H9 (cell line): ENCODE measurements around the gene NINJ1. TPM values are rescaled to one million over a fixed set of nuclear protein-coding genes. Genes with fewer than 3 reads are reported as not detected.

Source experiments
- DNase-seq: peaks from one replicate; pipeline ENCODE4 v3.0.0-alpha.2; 2017
- H2AFZ ChIP-seq: one replicate; pipeline ENCODE4 v1.6.1; 2013; ENCODE audit warnings: mild to moderate bottlenecking, low read length, control low read depth, moderate library complexity
- H2AK5ac ChIP-seq: 2 replicates; pipeline ENCODE4 v1.6.1; 2013; ENCODE audit warnings: low read length, control low read depth, mixed read lengths; ENCODE audit not compliant: insufficient read length
- H2BK120ac ChIP-seq: one replicate; pipeline ENCODE4 v1.6.1; 2013; ENCODE audit warnings: low read depth, mild to moderate bottlenecking, low read length, control low read depth, inconsistent platforms; ENCODE audit not compliant: poor library complexity, severe bottlenecking
- H2BK12ac ChIP-seq: 2 replicates; pipeline ENCODE4 v1.6.1; 2013; ENCODE audit warnings: low read length, control low read depth, mixed read lengths, low read depth; ENCODE audit not compliant: insufficient read length
- H2BK15ac ChIP-seq: 2 replicates; pipeline ENCODE4 v1.6.1; 2013; ENCODE audit warnings: low read depth, low read length, control low read depth
- H2BK20ac ChIP-seq: one replicate; pipeline ENCODE4 v1.6.1; 2013; ENCODE audit warnings: low read depth, mild to moderate bottlenecking, low read length, control low read depth, inconsistent platforms; ENCODE audit not compliant: poor library complexity, severe bottlenecking
- H2BK5ac ChIP-seq: 2 replicates; pipeline ENCODE4 v1.6.1; 2013; ENCODE audit warnings: low read length, control low read depth, mixed read lengths; ENCODE audit not compliant: insufficient read length
- H3K14ac ChIP-seq: 2 replicates; pipeline ENCODE4 v1.6.1; 2013; ENCODE audit warnings: low read length, control low read depth; ENCODE audit not compliant: insufficient read depth
- H3K18ac ChIP-seq: 2 replicates; pipeline ENCODE4 v1.6.1; 2013; ENCODE audit warnings: low read depth, mild to moderate bottlenecking, mixed read lengths, low read length, control low read depth; ENCODE audit not compliant: insufficient read length
- H3K23ac ChIP-seq: 2 replicates; pipeline ENCODE4 v1.6.1; 2013; ENCODE audit warnings: low read length, control low read depth, mixed read lengths, low read depth; ENCODE audit not compliant: insufficient read length
- H3K23me2 ChIP-seq: 2 replicates; pipeline ENCODE4 v1.6.1; 2013; ENCODE audit warnings: low read depth, mild to moderate bottlenecking, mixed read lengths, low read length, control low read depth; ENCODE audit not compliant: insufficient read length, poor library complexity, severe bottlenecking
- H3K27ac ChIP-seq: 2 replicates; pipeline ENCODE4 v1.5.1; 2013; ENCODE audit warnings: low read length, control low read depth, mixed read lengths, low read depth; ENCODE audit not compliant: insufficient read length
- H3K27me3 ChIP-seq: 2 replicates; pipeline ENCODE4 v1.6.1; 2013; ENCODE audit warnings: low read length, control low read depth, inconsistent platforms; ENCODE audit not compliant: insufficient read depth
- H3K4ac ChIP-seq: 2 replicates; pipeline ENCODE4 v1.6.1; 2013; ENCODE audit warnings: low read depth, mild to moderate bottlenecking, control low read depth, inconsistent platforms, low read length, moderate library complexity
- H3K4me1 ChIP-seq: 2 replicates; pipeline ENCODE4 v1.6.1; 2013; ENCODE audit warnings: low read length, control low read depth, inconsistent platforms; ENCODE audit not compliant: insufficient read depth
- H3K4me2 ChIP-seq: 2 replicates; pipeline ENCODE4 v1.6.1; 2013; ENCODE audit warnings: low read length, control low read depth, mixed read lengths; ENCODE audit not compliant: insufficient read length, insufficient read depth
- H3K56ac ChIP-seq: 2 replicates; pipeline ENCODE4 v1.6.1; 2013; ENCODE audit warnings: low read depth, mild to moderate bottlenecking, mixed read lengths, low read length, control low read depth; ENCODE audit not compliant: insufficient read length
- H3K79me1 ChIP-seq: 2 replicates; pipeline ENCODE4 v1.6.1; 2013; ENCODE audit warnings: low read depth, mild to moderate bottlenecking, moderate library complexity, low read length, control low read depth, inconsistent platforms; ENCODE audit not compliant: insufficient read depth, poor library complexity, severe bottlenecking
- H3K79me2 ChIP-seq: 2 replicates; pipeline ENCODE4 v1.6.1; 2013; ENCODE audit warnings: low read length, control low read depth, inconsistent platforms; ENCODE audit not compliant: insufficient read depth
- H3K9ac ChIP-seq: 2 replicates; pipeline ENCODE4 v1.6.1; 2013; ENCODE audit warnings: low read length, control low read depth, mixed read lengths; ENCODE audit not compliant: insufficient read length; ENCODE audit errors: extremely low read depth
- H3K9me3 ChIP-seq: one replicate; pipeline ENCODE4 v1.6.1; 2013; ENCODE audit warnings: low read depth, low read length, inconsistent platforms; ENCODE audit not compliant: control insufficient read depth
- H3T11ph ChIP-seq: one replicate; pipeline ENCODE4 v1.6.1; 2013; ENCODE audit warnings: mild to moderate bottlenecking, low read length, control low read depth, inconsistent platforms
- H4K20me1 ChIP-seq: one replicate; pipeline ENCODE4 v1.6.1; 2013; ENCODE audit not compliant: control insufficient read depth, insufficient read length, insufficient read depth
- H4K5ac ChIP-seq: 2 replicates; pipeline ENCODE4 v1.6.1; 2013; ENCODE audit warnings: low read depth, mild to moderate bottlenecking, mixed read lengths, low read length, control low read depth; ENCODE audit not compliant: insufficient read length
- H4K8ac ChIP-seq: replicated peaks from 2 replicates; pipeline ENCODE4 v1.6.1; 2013; ENCODE audit warnings: low read length, control low read depth, mixed read lengths, low read depth; ENCODE audit not compliant: insufficient read length
- H4K91ac ChIP-seq: 2 replicates; pipeline ENCODE4 v1.6.1; 2013; ENCODE audit warnings: low read depth, mild to moderate bottlenecking, moderate library complexity, mixed read lengths, low read length, control low read depth; ENCODE audit not compliant: insufficient read length
- H3K27ac Mint-ChIP-seq, 3 experiments: 2 replicates in 2 of 3; 3 replicates in 1 of 3; pipeline ENCODE4 v1.8.0; 2020 to 2021; ENCODE audit warnings: mixed read lengths in 3 of 3, mild to moderate bottlenecking in 1 of 3, moderate library complexity in 1 of 3
- H3K27me3 Mint-ChIP-seq: 2 replicates; pipeline ENCODE4 v1.8.0; 2021; ENCODE audit warnings: low read depth, mild to moderate bottlenecking, moderate library complexity, mixed read lengths
- H3K36me3 Mint-ChIP-seq, 3 experiments: 2 replicates in 2 of 3; 3 replicates in 1 of 3; pipeline ENCODE4 v1.8.0; 2020 to 2021; ENCODE audit warnings: low read depth in 3 of 3, mixed read lengths in 3 of 3; ENCODE audit not compliant: insufficient read depth in 1 of 3
- H3K4me1 Mint-ChIP-seq, 2 experiments: 2 replicates each; pipeline ENCODE4 v1.8.0; 2020; ENCODE audit warnings: mixed read lengths in 2 of 2
- H3K4me3 Mint-ChIP-seq, 2 experiments: 2 replicates in 1 of 2; 3 replicates in 1 of 2; pipeline ENCODE4 v1.8.0; 2020 to 2021; ENCODE audit warnings: mild to moderate bottlenecking in 2 of 2, mixed read lengths in 2 of 2, moderate library complexity in 1 of 2
- H3K9me3 Mint-ChIP-seq, 2 experiments: 2 replicates in 1 of 2; 3 replicates in 1 of 2; pipeline ENCODE4 v1.8.0; 2020; ENCODE audit warnings: mild to moderate bottlenecking in 2 of 2, mixed read lengths in 2 of 2, moderate library complexity in 1 of 2
- WGBS: extraction: QIAGEN DNeasy Blood & Tissue Kit; methylation state at CpG from one replicate; pipeline ENCODE4 v1.1.7; 2013; ENCODE audit warnings: missing lambda C conversion rate, low lambda C conversion rate, mixed read lengths; ENCODE audit not compliant: insufficient read length; ENCODE audit errors: extremely low coverage; 5-methylcytosine and 5-hydroxymethylcytosine counted together
- total RNA-seq: library from RNA; stranded (reverse); gene quantifications from 2 replicates; pipeline ENCODE4 v1.2.1, GENCODE V29; 2021
- TF ChIP-seq, protein P1 (sequence below): fragments of 200-600 bp; sonication (generic); conservative IDR thresholded peaks from 3 replicates; pipeline ENCODE4 v1.8.0; 2021; ENCODE audit warnings: antibody characterized with exemption, mild to moderate bottlenecking

Gene NINJ1
- total RNA-seq, 1 experiment from 2014 or later: 28.9 TPM

GRCh38 chr9:93119703-93119952, 14.4 kb downstream of the NINJ1 start:
- no peak overlapping the region for H4K5ac ChIP-seq
- H3K9me3 Mint-ChIP-seq: no peaks in the 10 kb centered on the region

More at GRCh38 chr9:93119703-93119952, 14.4 kb downstream of the NINJ1 start:
- no peaks in the 10 kb centered on the region for H3K9me3 ChIP-seq
- H2AFZ ChIP-seq: no peak overlapping the region
- no peak overlapping the region for H2BK5ac ChIP-seq
- no peak overlapping the region for H3T11ph ChIP-seq
- no peak overlapping the region for H2BK20ac ChIP-seq
- no peak overlapping the region for H3K18ac ChIP-seq
- Mint-ChIP-seq H3K27me3 (no peaks in the 10 kb centered on the region; the same call in 1 of the 2 replicates), H3K27ac (no peak overlapping the region; a peak in 1 of 7 replicates), H3K4me1 (peaks cover 12 to 23% of the 10 kb centered on the region in 2 experiments), H3K36me3 (peaks cover 0 to 10% (median 7%) of the 10 kb centered on the region in 3 experiments; a peak in 5 of 7 replicates), H3K4me3 (no peak overlapping the region)
- H3K79me1 ChIP-seq: no peaks in the 10 kb centered on the region
- no peak for DNase-seq
- no peak overlapping the region for H4K91ac ChIP-seq
- H3K79me2 ChIP-seq: no peaks in the 10 kb centered on the region
- no CpG with 5 or more reads among the region's 5 CpGs for WGBS
- TF ChIP-seq, protein P1, sequence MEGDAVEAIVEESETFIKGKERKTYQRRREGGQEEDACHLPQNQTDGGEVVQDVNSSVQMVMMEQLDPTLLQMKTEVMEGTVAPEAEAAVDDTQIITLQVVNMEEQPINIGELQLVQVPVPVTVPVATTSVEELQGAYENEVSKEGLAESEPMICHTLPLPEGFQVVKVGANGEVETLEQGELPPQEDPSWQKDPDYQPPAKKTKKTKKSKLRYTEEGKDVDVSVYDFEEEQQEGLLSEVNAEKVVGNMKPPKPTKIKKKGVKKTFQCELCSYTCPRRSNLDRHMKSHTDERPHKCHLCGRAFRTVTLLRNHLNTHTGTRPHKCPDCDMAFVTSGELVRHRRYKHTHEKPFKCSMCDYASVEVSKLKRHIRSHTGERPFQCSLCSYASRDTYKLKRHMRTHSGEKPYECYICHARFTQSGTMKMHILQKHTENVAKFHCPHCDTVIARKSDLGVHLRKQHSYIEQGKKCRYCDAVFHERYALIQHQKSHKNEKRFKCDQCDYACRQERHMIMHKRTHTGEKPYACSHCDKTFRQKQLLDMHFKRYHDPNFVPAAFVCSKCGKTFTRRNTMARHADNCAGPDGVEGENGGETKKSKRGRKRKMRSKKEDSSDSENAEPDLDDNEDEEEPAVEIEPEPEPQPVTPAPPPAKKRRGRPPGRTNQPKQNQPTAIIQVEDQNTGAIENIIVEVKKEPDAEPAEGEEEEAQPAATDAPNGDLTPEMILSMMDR: no peak
- no peaks in the 10 kb centered on the region for H3K23me2 ChIP-seq
- H4K20me1 ChIP-seq: no peaks in the 10 kb centered on the region
- H2BK120ac ChIP-seq: no peak overlapping the region
- H3K4me1 ChIP-seq: no peaks in the 10 kb centered on the region
- H3K27me3 ChIP-seq: no peaks in the 10 kb centered on the region
- H3K56ac ChIP-seq: no peak overlapping the region
- no peak overlapping the region for H3K14ac ChIP-seq
- H2BK12ac ChIP-seq: no peak overlapping the region
- no peak overlapping the region for H3K9ac ChIP-seq
- H3K4me2 ChIP-seq: no peak overlapping the region
- H2AK5ac ChIP-seq: no peak overlapping the region
- no peak overlapping the region for H3K27ac ChIP-seq
- H4K8ac ChIP-seq: no peak overlapping the region
- no peak overlapping the region for H2BK15ac ChIP-seq
- H3K23ac ChIP-seq: no peak overlapping the region
- no peak overlapping the region for H3K4ac ChIP-seq
